ACC112 (cell line): ENCODE results near the gene TMEM212.

Source experiments
- H2AFZ ChIP-seq: fragments of 200-600 bp; sonication (generic); one replicate; pipeline ENCODE4 v1.6.0; 2017; ENCODE audit warnings: antibody characterized with exemption, low read length; ENCODE audit not compliant: unreplicated experiment
- H3K27ac ChIP-seq: fragments of 200-600 bp; sonication (generic); 2 replicates; pipeline ENCODE4 v1.5.1; 2014; ENCODE audit warnings: low read depth, mild to moderate bottlenecking, antibody characterized with exemption, low read length, moderate library complexity
- H3K27me3 ChIP-seq: fragments of 200-600 bp; sonication (generic); 2 replicates; pipeline ENCODE4 v1.6.1; 2014; ENCODE audit warnings: mild to moderate bottlenecking, antibody characterized with exemption, low read length, moderate library complexity, mixed read lengths; ENCODE audit not compliant: insufficient read depth
- H3K36me3 ChIP-seq: fragments of 200-600 bp; sonication (generic); 2 replicates; pipeline ENCODE4 v1.6.1; 2016; ENCODE audit warnings: mild to moderate bottlenecking, antibody characterized with exemption, low read length, moderate library complexity, mixed read lengths; ENCODE audit not compliant: insufficient read depth
- H3K4me1 ChIP-seq: fragments of 200-600 bp; sonication (generic); one replicate; pipeline ENCODE4 v1.6.1; 2016; ENCODE audit warnings: low read length, mixed read lengths; ENCODE audit not compliant: insufficient read depth, unreplicated experiment, control insufficient read depth
- H3K4me3 ChIP-seq: fragments of 200-600 bp; sonication (generic); 2 replicates; pipeline ENCODE4 v1.5.1; 2014; ENCODE audit warnings: mild to moderate bottlenecking, low read depth, low read length
- H3K79me2 ChIP-seq: fragments of 200-600 bp; sonication (generic); one replicate; pipeline ENCODE4 v1.6.0; 2016; ENCODE audit warnings: low read length; ENCODE audit not compliant: control insufficient read depth, unreplicated experiment, insufficient read depth

TMEM212 gene

DNA sequence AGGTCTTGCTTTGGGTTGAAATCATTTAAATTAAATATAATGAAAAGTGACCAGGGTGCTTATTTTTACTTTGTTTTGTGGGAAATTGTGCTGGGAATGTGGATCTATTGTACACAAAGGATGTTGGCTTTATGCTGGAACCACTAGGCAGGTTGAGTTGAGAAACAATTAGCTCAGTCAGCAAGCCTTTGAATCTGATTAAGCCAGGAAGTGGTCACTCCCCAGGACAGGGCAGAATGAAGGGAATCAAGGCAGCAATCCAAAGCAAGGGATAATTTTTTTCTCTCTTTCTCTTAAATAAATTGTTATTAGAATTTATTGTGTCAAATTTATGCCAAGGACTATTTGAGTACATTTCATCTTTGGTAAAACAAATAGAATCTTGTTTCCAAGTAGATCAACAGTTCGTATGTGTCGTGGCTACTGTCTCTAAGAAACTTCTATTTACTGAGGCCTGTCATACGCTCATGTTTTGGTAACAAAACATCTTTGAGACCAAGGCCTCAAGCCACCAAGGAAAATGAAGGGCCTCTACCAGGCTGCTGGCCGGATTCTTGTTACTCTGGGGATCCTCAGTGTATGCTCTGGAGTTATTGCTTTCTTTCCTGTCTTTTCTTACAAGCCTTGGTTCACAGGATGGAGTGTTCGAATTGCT is at the start of gene TMEM212:
TSS of gene TMEM212 (plus strand) at position 486 of the 655 bp plus-strand sequence. CDS start at position 521, 35 bp downstream.
- no peak within 1 kb of the TSS for H3K4me3 ChIP-seq
- H3K79me2 ChIP-seq, result no peaks in the 10 kb centered on the region
- no peaks in the 10 kb centered on the region for H3K36me3 ChIP-seq
- no peaks in the 10 kb centered on the region for H3K27me3 ChIP-seq
- H3K4me1 ChIP-seq, result peaks cover 26% of the 10 kb centered on the region
- H3K27ac ChIP-seq, result no peak within 1 kb of the TSS
- H2AFZ ChIP-seq, result no peak within 1 kb of the TSS

DNA sequence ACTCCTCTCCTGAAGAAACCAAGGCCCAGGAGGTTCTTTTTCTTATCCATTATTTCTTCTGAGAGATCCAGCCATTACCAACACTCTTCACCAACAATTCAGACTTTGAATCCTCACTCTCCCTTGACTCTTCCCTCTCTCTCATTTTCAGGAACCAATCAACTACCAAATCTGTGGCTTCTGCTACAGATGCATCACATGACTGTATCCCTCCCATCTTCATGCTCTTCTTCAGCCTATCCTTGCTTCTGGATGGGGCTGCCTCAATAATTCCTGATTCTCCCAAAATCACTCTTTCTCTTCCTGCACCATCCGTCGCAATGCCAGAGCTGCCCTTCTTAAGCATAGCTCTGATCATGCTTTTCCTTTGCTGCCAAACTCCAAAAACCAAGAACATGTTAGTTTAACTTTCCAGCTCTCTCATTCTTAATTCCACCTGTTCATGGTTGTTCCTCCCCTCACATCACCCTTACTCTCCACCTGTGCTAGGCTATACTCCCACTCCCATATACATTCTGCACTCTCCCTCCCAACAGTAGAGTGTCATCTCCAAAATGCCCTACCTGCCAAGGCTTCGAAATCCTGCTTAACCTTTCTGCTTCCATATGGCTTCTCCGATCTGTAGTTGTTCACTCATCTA is 46.4 kb upstream of the TMEM212 start:
- Histone ChIP-seq H3K79me2 (peaks cover 26% of the 10 kb centered on the region), H2AFZ (no peak overlapping the region), H3K4me3 (no peak overlapping the region), H3K4me1 (peaks cover 47% of the 10 kb centered on the region), H3K27me3 (no peaks in the 10 kb centered on the region), H3K27ac (peak overlapping the region; percentile 53; the same call in 1 of the 2 replicates), H3K36me3 (no peaks in the 10 kb centered on the region)

DNA sequence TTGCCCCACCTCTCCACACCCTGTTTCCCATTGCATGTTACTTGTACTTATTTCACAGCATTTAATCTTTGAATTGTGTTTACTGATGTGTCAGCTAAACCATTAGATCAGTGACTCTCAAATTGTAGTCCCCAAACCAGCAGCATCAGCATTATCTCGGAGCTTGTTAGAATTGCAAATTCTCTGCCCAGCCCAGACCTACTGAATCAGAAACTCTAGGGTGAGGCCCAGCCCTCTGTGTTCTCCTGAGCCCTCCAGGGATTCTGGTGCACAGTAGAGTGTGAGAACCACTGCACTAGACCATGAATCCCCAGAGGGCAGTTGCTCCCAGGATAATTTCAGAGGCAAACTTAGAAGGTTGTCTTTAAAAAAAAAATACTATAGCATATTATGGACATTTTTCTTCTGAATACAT is 45.9 kb upstream of the TMEM212 start:
- Histone ChIP-seq H3K4me1 (peaks cover 46% of the 10 kb centered on the region), H3K4me3 (no peak overlapping the region), H3K79me2 (peaks cover 27% of the 10 kb centered on the region), H3K36me3 (no peaks in the 10 kb centered on the region), H3K27ac (peak overlapping the region; percentile 53; the same call in 1 of the 2 replicates), H3K27me3 (no peaks in the 10 kb centered on the region), H2AFZ (no peak overlapping the region)

DNA sequence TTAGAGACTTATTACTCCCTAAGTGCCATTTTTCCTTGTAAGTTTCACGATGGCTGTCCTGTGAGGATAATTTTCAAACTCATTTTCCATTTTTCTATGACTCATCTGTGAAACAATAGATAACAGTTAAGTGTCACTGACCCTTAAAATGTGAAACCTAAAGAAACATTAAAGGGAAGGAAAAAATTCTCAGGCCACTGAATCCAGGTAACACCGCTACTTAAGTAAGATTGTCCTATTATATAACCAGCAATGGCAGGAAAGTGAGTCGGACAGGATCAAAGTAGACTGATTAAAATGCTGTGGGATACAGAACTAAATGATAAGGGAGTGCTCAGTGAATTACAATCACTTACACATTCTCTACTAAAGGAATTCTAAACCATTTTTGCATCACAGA is 45.3 kb upstream of the TMEM212 start:
- H3K4me1 ChIP-seq, result peaks cover 46% of the 10 kb centered on the region

DNA sequence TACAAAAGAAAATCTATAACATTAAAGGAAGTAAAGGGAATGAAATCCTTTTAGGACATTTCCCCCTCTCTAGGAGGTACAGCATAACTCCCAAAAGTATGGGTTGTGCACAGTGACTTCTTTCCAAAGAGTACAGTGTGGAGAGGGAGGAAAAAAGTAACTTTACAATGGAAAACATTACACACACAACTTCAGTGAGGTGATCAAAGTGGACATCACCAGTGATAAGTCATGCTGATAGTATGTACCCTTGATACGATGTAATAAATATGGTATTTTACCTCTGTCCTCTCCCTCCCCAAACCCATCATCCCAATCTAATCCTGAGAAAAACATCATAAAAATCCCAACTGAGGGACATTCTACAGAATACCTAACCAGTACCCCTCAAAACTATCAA is 43.6 kb upstream of the TMEM212 start:
- H3K4me3 ChIP-seq, result no peak overlapping the region
- peaks cover 53% of the 10 kb centered on the region for H3K4me1 ChIP-seq
- H2AFZ ChIP-seq, result no peak overlapping the region
- H3K27me3 ChIP-seq, result no peaks in the 10 kb centered on the region
- no peaks in the 10 kb centered on the region for H3K36me3 ChIP-seq
- H3K79me2 ChIP-seq, result peaks cover 48% of the 10 kb centered on the region
- peak overlapping the region; percentile 22; the same call in 1 of the 2 replicates for H3K27ac ChIP-seq

More for the DNA sequence above, 45.3 kb upstream of the TMEM212 start:
- Histone ChIP-seq H3K27ac (peak overlapping the region; percentile 53; the same call in 1 of the 2 replicates), H2AFZ (no peak overlapping the region), H3K4me3 (no peak overlapping the region), H3K36me3 (no peaks in the 10 kb centered on the region), H3K27me3 (no peaks in the 10 kb centered on the region), H3K79me2 (peaks cover 33% of the 10 kb centered on the region)

DNA sequence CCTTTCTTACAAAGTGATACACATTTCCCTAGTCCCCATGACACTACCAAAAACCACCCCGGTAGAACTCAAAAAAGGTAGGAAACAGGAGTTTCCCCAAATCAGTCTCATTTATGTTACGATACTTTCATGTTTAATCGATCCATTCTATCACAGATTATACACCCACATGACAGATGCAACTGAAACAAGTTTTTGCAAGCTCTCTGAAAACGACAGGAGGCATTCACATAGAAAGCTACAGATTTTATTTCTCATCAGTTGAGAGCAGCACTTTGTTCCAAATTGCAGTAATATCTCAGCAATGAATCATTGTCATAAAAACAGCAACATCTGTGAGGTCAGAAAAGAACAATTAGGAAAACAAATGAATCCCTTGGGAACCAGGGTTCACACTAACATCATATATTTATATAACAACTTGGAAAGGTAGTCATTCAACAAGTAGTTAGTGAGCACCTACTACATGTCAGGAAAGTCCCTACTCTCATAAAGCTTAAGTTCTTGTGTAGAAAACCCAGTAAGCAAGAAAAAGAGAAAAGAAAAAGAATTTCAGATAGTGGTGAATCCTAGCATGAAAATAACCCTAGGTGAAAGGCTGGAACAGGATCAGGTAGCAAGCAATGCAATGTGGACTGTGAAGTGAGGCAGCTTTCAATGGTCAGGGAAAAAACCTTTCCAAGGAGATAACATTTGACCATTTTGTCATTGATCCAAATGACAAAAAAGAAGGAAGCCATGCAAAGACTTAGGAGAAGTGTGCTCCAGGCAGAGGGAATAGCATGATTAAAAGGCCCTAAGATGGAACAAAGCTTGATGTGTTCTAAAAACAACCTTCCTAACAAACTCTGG is 41.2 kb upstream of the TMEM212 start:
- no peak overlapping the region for H3K4me3 ChIP-seq
- peak overlapping the region; percentile 89 for H3K27ac ChIP-seq
- H2AFZ ChIP-seq, result no peak overlapping the region
- H3K4me1 ChIP-seq, result peaks cover 75% of the 10 kb centered on the region
- no peaks in the 10 kb centered on the region for H3K36me3 ChIP-seq
- H3K27me3 ChIP-seq, result no peaks in the 10 kb centered on the region
- peaks cover 57% of the 10 kb centered on the region for H3K79me2 ChIP-seq

DNA sequence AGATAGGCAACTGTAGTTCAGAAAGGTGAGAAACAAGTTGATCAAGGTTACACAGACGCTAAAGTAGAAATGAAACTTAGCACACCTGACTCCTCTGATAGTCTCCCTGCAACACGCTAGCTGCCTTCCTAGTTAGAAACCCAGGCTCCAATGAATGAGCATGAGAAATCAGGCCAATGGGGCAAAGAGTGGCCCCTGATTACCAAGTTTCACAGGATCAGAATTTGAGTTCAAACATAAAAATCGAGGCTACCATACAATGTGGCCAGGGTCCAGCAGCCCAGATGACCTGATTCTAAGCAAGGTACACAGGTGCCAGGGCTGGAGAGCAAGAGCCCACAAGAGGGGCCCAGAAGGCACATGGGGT is 40.6 kb upstream of the TMEM212 start:
- H3K27ac ChIP-seq, result peak overlapping the region; percentile 89
- H2AFZ ChIP-seq, result no peak overlapping the region
- H3K36me3 ChIP-seq, result no peaks in the 10 kb centered on the region
- H3K79me2 ChIP-seq, result peaks cover 59% of the 10 kb centered on the region
- H3K4me3 ChIP-seq, result no peak overlapping the region
- no peaks in the 10 kb centered on the region for H3K27me3 ChIP-seq
- H3K4me1 ChIP-seq, result peaks cover 73% of the 10 kb centered on the region

DNA sequence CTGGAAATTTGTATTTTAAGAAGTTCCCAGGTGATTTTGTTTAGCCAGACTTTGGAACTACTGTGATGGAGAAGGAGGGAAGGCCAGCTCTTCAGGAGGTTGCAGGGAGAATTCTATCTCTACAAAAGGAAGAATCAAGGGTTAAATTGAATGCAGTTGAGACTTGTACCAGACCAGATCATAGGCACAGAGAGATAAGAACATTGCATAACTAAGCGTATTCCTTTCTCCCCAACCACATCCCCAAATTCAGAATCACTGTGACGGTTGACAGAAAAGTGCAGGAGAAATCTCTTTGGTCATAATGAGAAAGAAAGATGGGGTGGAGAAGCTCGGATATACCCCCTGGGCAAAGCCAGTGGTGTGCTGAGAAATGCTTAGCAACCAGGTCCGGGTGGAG is 40.1 kb upstream of the TMEM212 start:
- Histone ChIP-seq H3K27me3 (no peaks in the 10 kb centered on the region), H2AFZ (no peak overlapping the region), H3K4me1 (peaks cover 68% of the 10 kb centered on the region), H3K27ac (peak overlapping the region; percentile 89; the same call in 1 of the 2 replicates), H3K36me3 (no peaks in the 10 kb centered on the region), H3K79me2 (peaks cover 62% of the 10 kb centered on the region), H3K4me3 (no peak overlapping the region)

DNA sequence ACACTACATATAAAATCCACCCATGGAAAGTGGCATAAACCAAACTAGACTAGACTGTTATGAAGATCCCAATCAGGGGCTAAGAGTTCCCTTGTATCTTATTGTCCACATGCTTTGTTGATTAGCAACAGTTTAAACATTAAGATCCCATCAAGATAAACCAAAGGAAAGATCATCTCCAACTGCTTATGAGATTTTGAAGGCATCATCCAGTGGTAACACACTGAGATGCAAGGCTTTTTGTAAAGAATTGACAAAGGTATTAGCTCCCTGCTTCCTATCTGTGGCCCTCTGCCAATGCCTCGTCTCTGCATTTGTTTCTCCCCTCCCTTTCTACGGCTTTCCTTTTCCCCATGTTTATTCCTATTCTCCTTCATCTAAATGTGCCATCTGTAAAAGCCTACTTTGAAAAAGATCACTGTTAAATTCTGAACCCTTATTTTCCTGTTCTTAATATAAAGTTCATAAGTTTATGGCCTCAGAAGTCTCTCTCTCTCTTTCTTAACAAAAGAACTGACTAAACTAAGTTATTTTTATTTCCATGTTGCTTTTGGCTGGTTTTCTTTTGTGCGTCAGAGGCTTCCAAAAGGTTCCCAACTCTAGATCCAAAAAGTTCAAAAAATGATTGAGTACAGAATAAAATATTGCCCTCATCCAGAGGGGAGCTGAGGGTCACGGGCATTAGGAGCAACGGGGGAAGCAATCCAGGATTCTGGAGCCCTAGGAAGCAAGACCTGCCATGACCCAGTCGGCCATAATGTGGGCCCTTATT is 38.3 kb upstream of the TMEM212 start:
- peaks cover 64% of the 10 kb centered on the region for H3K4me1 ChIP-seq
- no peak overlapping the region for H2AFZ ChIP-seq
- H3K4me3 ChIP-seq, result peak overlapping the region; percentile 20; the same call in 1 of the 2 replicates
- peak overlapping the region; percentile 95 for H3K27ac ChIP-seq
- peaks cover 50% of the 10 kb centered on the region for H3K79me2 ChIP-seq
- H3K36me3 ChIP-seq, result no peaks in the 10 kb centered on the region
- H3K27me3 ChIP-seq, result no peaks in the 10 kb centered on the region

DNA sequence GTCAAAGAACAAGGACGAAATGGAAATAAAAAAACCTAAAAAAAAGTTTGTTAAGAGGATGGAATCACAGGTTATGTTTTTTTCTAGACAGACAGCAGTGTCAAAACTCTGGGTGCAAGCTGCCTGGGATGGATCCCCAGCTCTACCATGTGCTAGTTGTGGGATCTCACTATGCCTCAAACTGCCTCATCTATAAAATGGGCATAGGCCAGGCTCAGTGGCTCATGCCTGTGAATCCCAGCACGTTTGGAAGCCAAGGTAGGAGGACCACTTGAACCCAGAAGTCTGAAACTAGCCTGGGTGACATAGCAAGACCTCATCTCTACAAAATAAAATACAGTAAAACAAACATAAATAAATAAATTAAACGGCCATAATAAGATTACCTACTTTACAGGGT is 37.5 kb upstream of the TMEM212 start:
- Histone ChIP-seq H3K36me3 (no peaks in the 10 kb centered on the region), H3K4me1 (peaks cover 62% of the 10 kb centered on the region), H3K4me3 (peak overlapping the region; percentile 20; the same call in 1 of the 2 replicates), H3K79me2 (peaks cover 47% of the 10 kb centered on the region), H2AFZ (no peak overlapping the region), H3K27me3 (no peaks in the 10 kb centered on the region), H3K27ac (peak overlapping the region; percentile 95)
